ENCODE data around the gene TRIM16. TPM values are rescaled to one million over a fixed set of nuclear protein-coding genes. Genes with fewer than 3 reads are reported as not detected.
A peak's percentile ranks its signal among the peaks of the same experiment; 100 is the strongest.

Gene TRIM16
- polyA plus RNA-seq, 1 donor (not counting 4 experiments of a cell fraction or from before 2014, with no cell fraction given): 62.3 TPM

GRCh38 chr17:15659236-15659635 lies 24.9 kb downstream of the TRIM16 start:
- Histone ChIP-seq H3K4me3 (ENCODE audit: control insufficient read depth in 2 of 3, extremely low read depth in 1 of 3, insufficient read depth in 2 of 3, low read depth in 1 of 3, low read length in 3 of 3) (no peak overlapping the region), H4K20me1 (ENCODE audit: control insufficient read depth, extremely low read depth, insufficient read depth, low read length) (no peaks in the 10 kb centered on the region), H3K9ac (ENCODE audit: control insufficient read depth, extremely low read depth, insufficient read depth, low read length) (peak overlapping the region; percentile 43), H3K27me3 (ENCODE audit: control insufficient read depth, extremely low read depth, insufficient read depth, low read length) (no peaks in the 10 kb centered on the region), H3K27ac (ENCODE audit: control insufficient read depth, insufficient read depth, low read length) (peak overlapping the region; percentile 90), H3K9me3 (ENCODE audit: control insufficient read depth, low read depth, low read length) (no peaks in the 10 kb centered on the region), H2AFZ (ENCODE audit: control insufficient read depth, low read length) (no peak overlapping the region), H3K9me1 (ENCODE audit: control insufficient read depth, extremely low read depth, insufficient read depth, low read length) (no peaks in the 10 kb centered on the region), H3K79me2 (ENCODE audit: control insufficient read depth, insufficient read depth, low read length) (no peaks in the 10 kb centered on the region), H3K4me1 (ENCODE audit: control insufficient read depth, extremely low read depth, insufficient read depth, low read length) (peaks cover 51% of the 10 kb centered on the region), H3K36me3 (ENCODE audit: control insufficient read depth in 2 of 2, extremely low read depth in 1 of 2, insufficient read depth in 2 of 2, low read length in 2 of 2) (peaks cover 0 to 2% of the 10 kb centered on the region in 2 experiments), H3K4me2 (ENCODE audit: control insufficient read depth, extremely low read depth, insufficient read depth, low read depth, low read length) (peak overlapping the region; percentile 72)
- DNase-seq (ENCODE audit: low read depth, low spot score) (no peak), FAIRE-seq (no peak)
- TF ChIP-seq EZH2 (IDR thresholded peaks at IDR 0.05; ENCODE audit: low read length) (no peak), CTCF (optimal IDR thresholded peaks at IDR 0.05 in 1 of 3, IDR thresholded peaks at IDR 0.05 in 1 of 3, conservative IDR thresholded peaks at IDR 0.05 in 1 of 3; ENCODE audit: extremely low read depth in 1 of 3, insufficient read depth in 2 of 3, low read length in 3 of 3) (no peak)
- dilution Hi-C loops (cut with MboI; ENCODE audit: extremely low pct_ligation_motif_present, low sequenced_read_pairs): no loop called here

GRCh38 chr17:15658296-15658695 lies 25.8 kb downstream of the TRIM16 start:
- H3K79me2 ChIP-seq (ENCODE audit: control insufficient read depth, insufficient read depth, low read length): no peaks in the 10 kb centered on the region
- peak overlapping the region; percentile 72 for H3K4me2 ChIP-seq (ENCODE audit: control insufficient read depth, extremely low read depth, insufficient read depth, low read depth, low read length)
- no peaks in the 10 kb centered on the region for H3K27me3 ChIP-seq (ENCODE audit: control insufficient read depth, extremely low read depth, insufficient read depth, low read length)
- H3K9me1 ChIP-seq (ENCODE audit: control insufficient read depth, extremely low read depth, insufficient read depth, low read length): no peaks in the 10 kb centered on the region
- H4K20me1 ChIP-seq (ENCODE audit: control insufficient read depth, extremely low read depth, insufficient read depth, low read length): no peaks in the 10 kb centered on the region
- no peak for FAIRE-seq
- H3K4me1 ChIP-seq (ENCODE audit: control insufficient read depth, extremely low read depth, insufficient read depth, low read length): peaks cover 51% of the 10 kb centered on the region
- peak overlapping the region in 2 of 3 experiments; percentile 9 to 34 for H3K4me3 ChIP-seq (ENCODE audit: control insufficient read depth in 2 of 3, extremely low read depth in 1 of 3, insufficient read depth in 2 of 3, low read depth in 1 of 3, low read length in 3 of 3)
- no peak overlapping the region for H2AFZ ChIP-seq (ENCODE audit: control insufficient read depth, low read length)
- peaks cover 0 to 3% of the 10 kb centered on the region in 2 experiments for H3K36me3 ChIP-seq (ENCODE audit: control insufficient read depth in 2 of 2, extremely low read depth in 1 of 2, insufficient read depth in 2 of 2, low read length in 2 of 2)
- peak overlapping the region; percentile 43 for H3K9ac ChIP-seq (ENCODE audit: control insufficient read depth, extremely low read depth, insufficient read depth, low read length)
- DNase-seq (ENCODE audit: low read depth, low spot score): peak; percentile 38
- TF ChIP-seq EZH2 (IDR thresholded peaks at IDR 0.05; ENCODE audit: low read length) (no peak), CTCF (optimal IDR thresholded peaks at IDR 0.05 in 1 of 3, IDR thresholded peaks at IDR 0.05 in 1 of 3, conservative IDR thresholded peaks at IDR 0.05 in 1 of 3; ENCODE audit: extremely low read depth in 1 of 3, insufficient read depth in 2 of 3, low read length in 3 of 3) (no peak)
- peak overlapping the region; percentile 90 for H3K27ac ChIP-seq (ENCODE audit: control insufficient read depth, insufficient read depth, low read length)
- dilution Hi-C loops (cut with MboI; ENCODE audit: extremely low pct_ligation_motif_present, low sequenced_read_pairs): no loop called here
- H3K9me3 ChIP-seq (ENCODE audit: control insufficient read depth, low read depth, low read length): no peaks in the 10 kb centered on the region

Data from keratinocyte (primary cell).